Mammary epithelial cell (primary cell): ENCODE measurements around the gene GALNT5.

Experiments used
- CTCF ChIP-seq, 2 donors: IDR thresholded peaks in 1 of 2; conservative IDR thresholded peaks in 1 of 2; 2 replicates each; pipeline ENCODE4 v1.5.1; 2011 to 2012; ENCODE audit warnings: inconsistent platforms in 2 of 2, low read length in 2 of 2, mild to moderate bottlenecking in 2 of 2, control low read depth in 1 of 2, low read depth in 1 of 2; ENCODE audit not compliant: insufficient read depth in 1 of 2; ENCODE audit errors: extremely low read depth in 1 of 2
- EZH2 ChIP-seq: IDR thresholded peaks from 2 replicates; pipeline ENCODE4 v1.6.1; 2012; ENCODE audit warnings: low read length, inconsistent platforms, borderline replicate concordance

GRCh38 chr2:157233506-157233905 is 24.0 kb upstream of the GALNT5 start:
- TF ChIP-seq CTCF (conservative IDR thresholded peaks at IDR 0.05 in 1 of 2, IDR thresholded peaks at IDR 0.05 in 1 of 2; ENCODE audit: extremely low read depth in 1 of 2, insufficient read depth in 1 of 2, low read depth in 1 of 2, low read length in 2 of 2): no peak
- no peak for TF ChIP-seq EZH2
